GM21717 (cell line): Measurements from ENCODE around the gene CORO2A.
"Not testable (repeated sequence)": the region's sequence is repeated elsewhere in the genome, so short reads cannot be mapped to it uniquely, and the experiment has no call there.

Experiments used
- ATAC-seq: cut with Tn5 transposase; IDR thresholded peaks from one replicate; pipeline ENCODE4 v1.9.1; 2021; ENCODE audit warnings: mild to moderate bottlenecking, moderate library complexity; ENCODE audit not compliant: unreplicated experiment

Gene CORO2A

GRCh38 chr9:98174502-98174918, 17.9 kb downstream of the CORO2A start:
- ATAC-seq = not testable (repeated sequence)

DNA sequence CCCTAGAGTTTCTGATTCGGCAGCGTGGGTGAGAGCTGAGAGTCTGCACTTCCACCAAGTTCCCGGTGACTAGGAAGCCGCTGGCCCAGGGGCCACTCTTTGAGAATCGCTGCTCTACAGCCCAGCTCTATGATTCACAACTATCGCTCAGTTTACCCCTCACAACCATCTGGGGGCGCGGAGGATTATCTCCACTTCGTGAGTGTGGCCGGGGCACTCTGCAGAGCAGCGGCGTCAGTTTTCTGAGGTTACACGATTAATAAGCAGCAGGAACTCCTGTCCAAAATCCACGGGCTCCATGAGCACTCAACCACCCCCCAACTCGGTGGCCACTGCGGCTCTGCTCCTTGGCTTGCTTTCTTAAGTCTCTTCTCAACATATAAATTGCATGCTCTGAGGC, 19.3 kb downstream of the CORO2A start:
- no peak for ATAC-seq

GRCh38 chr9:98172604-98173003, 19.8 kb downstream of the CORO2A start:
- no peak for ATAC-seq

- ATAC-seq = no peak
These were observed 21.1 kb downstream of the CORO2A start for GRCh38 chr9:98171176-98171925.

DNA sequence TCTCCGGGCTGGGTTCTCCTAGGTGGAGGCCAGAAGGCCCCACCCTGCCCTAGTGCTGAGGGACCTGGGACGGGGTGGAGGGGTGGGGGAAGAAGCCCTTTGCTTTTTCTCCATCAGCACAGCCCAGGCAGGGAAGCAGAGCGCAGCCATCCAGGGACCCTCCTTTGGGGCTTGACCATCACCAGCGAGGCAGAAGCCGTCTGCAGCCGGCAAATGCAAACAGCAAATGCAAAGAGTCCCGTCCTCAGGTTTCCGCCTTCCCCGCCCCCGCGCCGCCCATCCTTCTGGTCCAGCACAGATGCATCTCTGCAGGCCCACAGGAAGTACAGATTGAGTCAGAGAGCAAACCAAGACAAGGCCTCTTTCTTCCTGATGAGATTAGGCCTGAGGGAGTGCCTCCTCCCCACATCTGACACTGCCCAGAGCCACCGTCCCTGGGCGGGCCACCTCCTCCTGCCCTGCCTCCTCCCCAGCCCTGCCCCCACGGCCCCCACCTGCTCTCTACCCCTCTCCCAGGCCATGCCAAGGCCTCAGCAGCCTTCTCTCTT, 23.4 kb downstream of the CORO2A start:
- ATAC-seq = peak; percentile 94

DNA sequence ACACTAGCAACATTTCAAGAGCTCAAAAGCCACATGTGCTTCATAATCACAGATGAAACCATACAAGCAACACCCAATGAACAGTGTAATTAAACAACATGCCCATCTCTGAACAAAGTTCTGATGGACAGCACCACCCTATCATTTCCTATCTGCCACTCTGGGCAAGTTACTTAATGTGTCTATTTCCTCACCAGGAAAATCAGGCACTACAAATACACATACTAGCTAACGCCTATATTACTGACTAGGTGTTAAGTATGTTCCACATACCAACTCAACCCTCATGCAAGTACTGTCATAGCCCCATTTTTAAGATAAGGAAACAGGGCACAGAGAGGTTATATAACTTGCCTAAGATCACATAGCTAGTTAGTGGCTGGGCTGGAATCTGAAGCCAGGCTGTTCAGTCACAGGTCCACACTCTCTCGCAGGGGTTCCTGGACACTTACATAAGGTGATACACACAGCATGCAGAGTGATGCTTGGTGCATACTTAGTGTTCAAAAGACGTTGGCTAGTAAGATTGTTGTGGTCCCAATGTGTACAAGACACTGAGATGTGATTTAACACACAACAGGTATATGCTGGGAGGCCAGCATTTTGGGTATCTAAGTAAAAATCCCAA, 24.2 kb downstream of the CORO2A start:
- ATAC-seq = no peak

- no peak for ATAC-seq
These were observed 27.5 kb downstream of the CORO2A start for GRCh38 chr9:98164912-98165311.

DNA sequence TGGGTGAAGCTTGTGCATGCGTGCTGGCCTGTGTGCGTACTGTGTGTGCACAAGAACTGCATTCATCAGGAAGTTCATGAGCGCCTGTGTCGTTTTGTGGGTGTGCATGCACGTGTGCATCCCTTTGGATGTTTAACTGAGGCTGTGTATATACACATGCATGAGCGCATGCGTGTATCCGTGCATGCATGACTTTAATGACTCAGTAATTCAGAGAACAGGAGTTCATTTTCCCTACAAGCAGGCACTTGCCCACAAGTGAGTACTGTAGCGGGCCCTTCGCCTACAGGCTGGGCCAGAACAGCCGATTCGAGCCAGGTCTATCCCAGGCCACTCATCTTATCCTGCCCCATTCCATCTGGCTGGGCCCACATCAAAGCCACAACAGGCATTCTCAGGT, 29.8 kb downstream of the CORO2A start:
- ATAC-seq = no peak

- ATAC-seq = no peak
These were observed 30.6 kb downstream of the CORO2A start for GRCh38 chr9:98161851-98162250.

DNA sequence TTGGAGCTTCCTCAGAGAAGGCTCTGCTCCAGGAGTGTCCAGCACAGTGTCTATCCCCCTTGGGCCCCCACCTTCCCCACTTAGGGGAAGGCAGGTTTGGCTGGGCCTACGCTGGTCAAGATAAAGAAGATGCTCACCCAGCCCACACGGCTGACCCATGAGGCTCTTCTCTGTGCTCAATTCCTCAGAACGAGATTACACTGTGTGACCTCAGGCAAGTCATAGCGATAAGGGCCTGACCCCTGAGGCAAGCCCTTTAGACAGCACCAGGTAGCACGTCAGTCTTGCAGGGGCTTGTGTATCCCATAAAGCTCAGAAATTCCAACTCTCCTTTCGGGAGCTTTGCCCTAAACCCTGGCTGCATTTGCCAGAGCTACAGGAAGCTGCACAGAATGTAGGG, 32.6 kb downstream of the CORO2A start:
- ATAC-seq = no peak

DNA sequence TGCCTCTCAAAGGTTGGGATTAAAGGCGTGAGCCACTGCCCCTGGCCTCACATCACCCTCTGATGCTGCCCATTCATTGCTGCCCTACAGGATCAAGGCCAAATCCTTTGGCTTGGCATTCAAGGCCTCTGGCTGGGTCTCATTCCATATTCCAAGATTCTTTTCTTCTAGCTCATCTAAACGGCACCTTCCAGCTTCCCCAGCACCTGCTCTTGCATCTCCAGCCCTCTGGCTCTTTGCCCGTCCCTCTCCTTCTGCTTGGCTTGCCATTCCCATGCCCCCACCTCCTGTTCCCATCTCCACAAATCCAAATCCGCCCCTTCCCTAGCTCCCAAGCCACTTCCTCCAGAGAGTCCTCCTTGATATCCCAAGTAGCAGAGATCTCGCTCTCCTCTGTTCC, 33.1 kb downstream of the CORO2A start:
- ATAC-seq = no peak

- no peak for ATAC-seq
These were observed 34.2 kb downstream of the CORO2A start for GRCh38 chr9:98158071-98158831.

DNA sequence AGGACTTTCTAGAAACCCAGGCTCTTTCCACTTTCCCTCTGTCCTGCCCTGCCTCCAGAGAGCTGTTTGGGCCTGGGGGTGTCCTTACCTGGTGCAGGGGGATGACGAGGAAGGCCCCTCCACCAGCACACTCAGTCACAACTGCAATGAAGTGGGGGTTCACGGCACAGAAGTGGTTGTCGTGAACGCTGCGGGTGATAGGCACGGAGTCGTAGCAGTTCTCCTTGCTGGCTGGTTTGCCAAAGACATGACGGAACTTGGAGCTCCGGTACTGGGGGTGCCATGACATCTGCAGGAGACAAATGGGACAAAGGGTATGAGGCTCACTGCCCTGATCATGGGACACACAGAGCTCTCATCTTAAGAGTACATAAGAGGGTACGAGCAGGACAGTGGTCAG, 35.1 kb downstream of the CORO2A start:
- ATAC-seq = no peak

DNA sequence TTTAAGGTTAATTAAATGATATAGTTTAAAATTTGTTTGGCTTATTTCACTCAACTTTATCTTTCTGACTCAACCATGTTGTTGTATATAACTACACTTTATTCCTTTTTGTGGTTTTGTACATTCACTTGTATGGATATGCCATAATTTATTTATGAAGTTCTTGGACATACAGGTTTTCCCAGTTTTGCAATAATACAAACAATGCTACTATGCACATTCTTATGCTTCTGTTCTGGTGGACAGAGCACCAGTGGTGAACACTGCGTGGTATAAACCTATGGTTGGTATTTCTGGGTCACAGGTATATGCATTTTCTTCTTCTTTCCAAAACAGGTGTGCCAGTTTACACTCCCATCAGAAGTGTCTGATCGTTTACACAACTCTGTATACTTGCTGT, 37.8 kb downstream of the CORO2A start:
- no peak for ATAC-seq

DNA sequence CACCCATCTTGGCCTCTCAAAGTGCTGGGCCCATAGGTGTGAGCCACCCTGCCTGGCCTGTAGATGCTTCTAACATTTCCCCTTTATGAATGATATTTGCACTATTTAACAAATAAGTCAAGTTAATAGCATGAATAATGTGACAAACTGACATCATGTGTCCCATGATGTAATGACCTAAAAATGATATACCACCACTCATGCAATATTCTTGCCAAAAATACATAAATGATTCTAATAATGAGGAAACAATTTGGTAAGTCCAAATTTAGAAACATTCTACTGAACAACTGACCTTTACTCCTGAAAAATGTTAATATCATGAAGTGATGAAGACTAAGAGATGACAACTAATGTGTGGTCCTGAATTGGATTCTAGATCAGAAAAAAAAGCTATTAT, 39.9 kb downstream of the CORO2A start:
- ATAC-seq = no peak

GRCh38 chr9:98150721-98151120, 41.7 kb downstream of the CORO2A start:
- no peak for ATAC-seq

GRCh38 chr9:98150164-98150563, 42.3 kb downstream of the CORO2A start:
- no peak for ATAC-seq

DNA sequence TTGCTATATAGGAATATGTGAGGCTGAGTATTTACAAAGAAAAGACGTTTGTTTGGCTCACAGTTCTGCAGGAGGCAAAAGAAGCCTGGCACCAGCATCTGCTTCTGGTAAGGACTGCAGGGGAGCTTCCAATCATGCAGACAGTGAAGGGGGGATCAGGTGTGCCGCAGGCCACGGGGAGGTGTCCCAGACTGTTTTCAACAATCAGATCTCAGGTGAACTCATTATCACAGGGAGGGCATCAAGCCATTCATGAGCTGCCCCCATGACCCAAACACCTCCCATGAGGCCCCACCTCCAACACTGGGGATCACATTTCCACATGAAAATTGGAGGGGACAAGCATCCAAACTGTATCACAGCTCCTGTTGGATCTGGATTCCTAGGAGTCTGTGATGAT, 43.0 kb downstream of the CORO2A start:
- ATAC-seq = no peak

DNA sequence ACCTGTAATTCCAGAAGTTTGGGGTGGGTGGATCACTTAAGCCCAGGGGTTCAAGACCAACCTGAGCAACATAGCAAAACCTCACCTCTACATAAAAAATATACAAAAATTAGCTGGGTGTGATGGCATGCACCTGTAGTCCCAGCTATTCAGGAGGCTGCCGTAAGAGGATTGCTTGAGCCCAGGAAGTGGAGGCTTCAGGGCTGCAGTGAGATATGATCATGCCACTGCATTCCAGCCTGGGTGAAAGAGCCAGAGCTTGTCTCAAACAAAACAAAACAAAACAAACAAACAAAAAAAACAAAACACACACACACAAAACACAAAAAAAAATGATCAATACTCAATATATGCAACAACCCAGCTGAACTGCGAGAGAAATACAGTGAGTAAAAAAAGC, 44.0 kb downstream of the CORO2A start:
- ATAC-seq = no peak

DNA sequence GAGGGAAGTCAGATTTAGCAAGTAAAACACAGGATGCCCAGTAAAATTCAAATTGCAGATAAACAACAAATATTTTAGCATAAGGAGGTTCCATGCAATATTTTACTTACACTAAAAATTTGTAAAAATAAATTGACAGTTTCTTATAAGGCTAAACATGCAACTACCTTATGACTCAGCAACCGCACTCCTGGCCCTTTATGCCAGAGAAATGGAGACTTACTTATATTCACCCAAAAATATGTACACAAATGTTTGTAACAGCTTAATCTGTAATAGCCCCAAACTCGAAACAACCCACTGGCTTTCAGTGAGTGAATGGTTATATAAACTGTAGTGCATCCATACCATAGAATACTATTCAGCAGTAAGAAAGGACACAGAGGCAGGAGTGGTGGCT, 44.9 kb downstream of the CORO2A start:
- no peak for ATAC-seq

DNA sequence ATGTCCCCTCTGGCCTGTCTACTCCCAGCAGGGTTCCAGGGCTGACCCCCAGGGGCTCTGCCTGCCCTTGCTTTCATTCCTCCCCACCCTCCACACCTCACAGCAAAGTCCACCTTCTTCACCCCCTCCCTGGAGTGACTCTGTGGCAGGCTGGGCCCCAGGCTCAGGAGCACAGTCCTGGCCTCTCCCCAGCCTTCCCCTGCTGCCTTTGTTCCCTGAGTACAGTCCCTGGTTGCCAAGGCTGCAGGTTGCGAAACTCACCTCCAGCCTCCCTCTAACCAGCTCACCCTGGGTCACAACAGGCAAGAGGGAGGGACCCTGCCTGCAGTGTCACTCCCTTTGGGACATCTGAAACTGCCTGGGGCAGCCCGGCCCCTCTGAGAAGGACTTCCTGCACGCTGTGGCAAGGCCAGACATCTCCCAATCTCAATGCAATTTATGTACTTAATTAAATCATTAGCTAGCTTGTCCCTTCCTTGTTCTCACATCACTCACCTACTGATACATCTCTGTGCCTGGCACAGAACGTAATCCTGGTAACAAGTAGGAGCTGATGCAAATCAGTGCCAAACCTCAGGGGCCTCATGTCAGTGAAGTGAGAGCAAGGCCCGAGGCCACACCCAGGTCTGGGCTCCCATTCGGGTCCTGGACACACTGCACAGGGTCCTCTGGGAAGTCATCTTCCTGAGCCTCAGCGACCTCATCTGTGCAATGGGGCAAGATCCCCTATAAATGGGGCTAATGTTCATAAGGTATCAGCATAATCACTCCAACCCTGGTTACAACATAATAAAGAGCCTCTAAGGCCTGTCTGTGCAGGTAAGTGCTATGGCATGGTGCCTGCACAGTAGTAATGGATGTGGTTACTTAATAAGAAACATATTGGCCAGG, 46.1 kb downstream of the CORO2A start:
- ATAC-seq = peak; percentile 55
